ENCODE measurements around the gene SRI.

DNA sequence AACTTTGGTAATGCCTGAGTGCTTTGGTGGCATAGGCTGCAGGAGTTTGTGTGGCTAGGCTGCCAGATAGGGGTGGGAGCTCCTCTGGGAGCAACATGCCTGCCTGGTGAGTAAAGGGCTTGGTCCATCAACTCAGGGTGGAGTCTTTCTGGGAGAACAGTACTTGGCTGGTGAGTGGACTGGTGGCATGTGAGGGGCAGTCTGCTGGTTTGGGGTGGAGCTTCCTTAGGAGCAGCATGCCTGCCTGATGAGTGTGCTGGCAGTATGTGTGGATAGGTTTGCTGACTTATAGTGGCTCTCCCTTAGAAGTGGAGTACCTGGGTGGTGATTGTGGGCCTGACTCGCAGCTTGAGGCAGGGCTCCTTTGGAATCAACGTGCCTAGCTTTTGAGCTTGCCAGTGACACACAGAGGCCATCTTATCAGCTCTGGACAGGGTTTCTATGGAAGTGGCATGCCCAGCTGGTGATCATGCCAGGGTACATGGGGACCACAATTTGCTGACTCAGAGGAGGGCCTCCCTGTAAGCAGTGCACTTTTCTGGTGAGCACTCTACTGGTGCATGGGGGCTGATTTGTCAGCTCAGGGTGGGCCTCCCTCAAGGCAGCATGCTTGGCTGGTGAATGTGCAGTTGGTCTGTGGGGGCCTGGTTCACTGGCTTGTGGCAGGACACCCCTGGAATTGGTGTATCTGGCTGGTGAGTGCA, 35.0 kb upstream of the SRI start:
- TF ChIP-seq, protein P1, sequence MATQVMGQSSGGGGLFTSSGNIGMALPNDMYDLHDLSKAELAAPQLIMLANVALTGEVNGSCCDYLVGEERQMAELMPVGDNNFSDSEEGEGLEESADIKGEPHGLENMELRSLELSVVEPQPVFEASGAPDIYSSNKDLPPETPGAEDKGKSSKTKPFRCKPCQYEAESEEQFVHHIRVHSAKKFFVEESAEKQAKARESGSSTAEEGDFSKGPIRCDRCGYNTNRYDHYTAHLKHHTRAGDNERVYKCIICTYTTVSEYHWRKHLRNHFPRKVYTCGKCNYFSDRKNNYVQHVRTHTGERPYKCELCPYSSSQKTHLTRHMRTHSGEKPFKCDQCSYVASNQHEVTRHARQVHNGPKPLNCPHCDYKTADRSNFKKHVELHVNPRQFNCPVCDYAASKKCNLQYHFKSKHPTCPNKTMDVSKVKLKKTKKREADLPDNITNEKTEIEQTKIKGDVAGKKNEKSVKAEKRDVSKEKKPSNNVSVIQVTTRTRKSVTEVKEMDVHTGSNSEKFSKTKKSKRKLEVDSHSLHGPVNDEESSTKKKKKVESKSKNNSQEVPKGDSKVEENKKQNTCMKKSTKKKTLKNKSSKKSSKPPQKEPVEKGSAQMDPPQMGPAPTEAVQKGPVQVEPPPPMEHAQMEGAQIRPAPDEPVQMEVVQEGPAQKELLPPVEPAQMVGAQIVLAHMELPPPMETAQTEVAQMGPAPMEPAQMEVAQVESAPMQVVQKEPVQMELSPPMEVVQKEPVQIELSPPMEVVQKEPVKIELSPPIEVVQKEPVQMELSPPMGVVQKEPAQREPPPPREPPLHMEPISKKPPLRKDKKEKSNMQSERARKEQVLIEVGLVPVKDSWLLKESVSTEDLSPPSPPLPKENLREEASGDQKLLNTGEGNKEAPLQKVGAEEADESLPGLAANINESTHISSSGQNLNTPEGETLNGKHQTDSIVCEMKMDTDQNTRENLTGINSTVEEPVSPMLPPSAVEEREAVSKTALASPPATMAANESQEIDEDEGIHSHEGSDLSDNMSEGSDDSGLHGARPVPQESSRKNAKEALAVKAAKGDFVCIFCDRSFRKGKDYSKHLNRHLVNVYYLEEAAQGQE (IDR thresholded peaks at IDR 0.05; ENCODE audit: insufficient read depth in 1 of 2, low read depth in 2 of 2, low read length in 1 of 2) = no peak
- TF ChIP-seq, protein P2, sequence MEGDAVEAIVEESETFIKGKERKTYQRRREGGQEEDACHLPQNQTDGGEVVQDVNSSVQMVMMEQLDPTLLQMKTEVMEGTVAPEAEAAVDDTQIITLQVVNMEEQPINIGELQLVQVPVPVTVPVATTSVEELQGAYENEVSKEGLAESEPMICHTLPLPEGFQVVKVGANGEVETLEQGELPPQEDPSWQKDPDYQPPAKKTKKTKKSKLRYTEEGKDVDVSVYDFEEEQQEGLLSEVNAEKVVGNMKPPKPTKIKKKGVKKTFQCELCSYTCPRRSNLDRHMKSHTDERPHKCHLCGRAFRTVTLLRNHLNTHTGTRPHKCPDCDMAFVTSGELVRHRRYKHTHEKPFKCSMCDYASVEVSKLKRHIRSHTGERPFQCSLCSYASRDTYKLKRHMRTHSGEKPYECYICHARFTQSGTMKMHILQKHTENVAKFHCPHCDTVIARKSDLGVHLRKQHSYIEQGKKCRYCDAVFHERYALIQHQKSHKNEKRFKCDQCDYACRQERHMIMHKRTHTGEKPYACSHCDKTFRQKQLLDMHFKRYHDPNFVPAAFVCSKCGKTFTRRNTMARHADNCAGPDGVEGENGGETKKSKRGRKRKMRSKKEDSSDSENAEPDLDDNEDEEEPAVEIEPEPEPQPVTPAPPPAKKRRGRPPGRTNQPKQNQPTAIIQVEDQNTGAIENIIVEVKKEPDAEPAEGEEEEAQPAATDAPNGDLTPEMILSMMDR (IDR thresholded peaks at IDR 0.05) = no peak
- TF ChIP-seq SIN3A (IDR thresholded peaks at IDR 0.05; ENCODE audit: borderline replicate concordance, insufficient read depth, low read depth, low read length) = no peak

All from Panc1 (cell line).